Fibroblast of lung (primary cell): ENCODE measurements around the gene FIBIN. TPM values are rescaled to one million over a fixed set of nuclear protein-coding genes. Genes with fewer than 3 reads are reported as not detected.
"Not testable (repeated sequence)": the region's sequence is repeated elsewhere in the genome, so short reads cannot be mapped to it uniquely, and the experiment has no call there.

ENCODE experiments used
- DNase-seq, 2 donors: peaks; one replicate each; pipeline versions ENCODE4 v3.0.0 to v3.0.0-alpha.2; 2010; ENCODE audit warnings: low read depth in 2 of 2
- H2AFZ ChIP-seq: 2 replicates; pipeline ENCODE4 v1.5.1; 2012; ENCODE audit warnings: low read length, control low read depth, inconsistent platforms
- H3K27ac ChIP-seq: 2 replicates; pipeline ENCODE4 v1.5.1; 2011; ENCODE audit warnings: low read length, control low read depth; ENCODE audit not compliant: insufficient read depth
- H3K27me3 ChIP-seq: 2 replicates; pipeline ENCODE4 v1.5.1; 2011; ENCODE audit warnings: mild to moderate bottlenecking, low read length; ENCODE audit not compliant: control insufficient read depth, insufficient read depth
- H3K36me3 ChIP-seq: 2 replicates; pipeline ENCODE4 v1.5.1; 2011; ENCODE audit warnings: low read length; ENCODE audit not compliant: control insufficient read depth, insufficient read depth
- H3K4me1 ChIP-seq: 2 replicates; pipeline ENCODE4 v1.5.1; 2011; ENCODE audit warnings: low read length; ENCODE audit not compliant: control insufficient read depth, insufficient read depth; ENCODE audit errors: extremely low read depth
- H3K4me2 ChIP-seq: 2 replicates; pipeline ENCODE4 v1.5.1; 2011; ENCODE audit warnings: low read length, control low read depth; ENCODE audit not compliant: insufficient read depth; ENCODE audit errors: extremely low read depth
- H3K4me3 ChIP-seq, 4 experiments: fragments of 200-600 bp in 1 of 4; sonication (generic) in 1 of 4; replicated peaks in 1 of 4; 2 replicates each; pipeline ENCODE4 v1.5.1; 2011 to 2016; ENCODE audit warnings: low read length in 4 of 4, low read depth in 3 of 4, mild to moderate bottlenecking in 3 of 4, control low read depth in 2 of 4, inconsistent platforms in 1 of 4, mixed read lengths in 1 of 4; ENCODE audit not compliant: insufficient read depth in 1 of 4; ENCODE audit errors: control extremely low read depth in 1 of 4
- H3K79me2 ChIP-seq: 2 replicates; pipeline ENCODE4 v1.5.1; 2012; ENCODE audit warnings: mild to moderate bottlenecking, low read length, inconsistent platforms; ENCODE audit not compliant: control insufficient read depth, insufficient read depth
- H3K9ac ChIP-seq: 2 replicates; pipeline ENCODE4 v1.5.1; 2011; ENCODE audit warnings: mild to moderate bottlenecking, low read length, control low read depth; ENCODE audit not compliant: insufficient read depth
- H3K9me3 ChIP-seq: 2 replicates; pipeline ENCODE4 v1.5.1; 2012; ENCODE audit warnings: low read depth, low read length; ENCODE audit not compliant: control insufficient read depth, insufficient read depth
- H4K20me1 ChIP-seq: 2 replicates; pipeline ENCODE4 v1.5.1; 2011; ENCODE audit warnings: low read length; ENCODE audit not compliant: control insufficient read depth, insufficient read depth; ENCODE audit errors: extremely low read depth
- EZH2 ChIP-seq: IDR thresholded peaks from 2 replicates; pipeline ENCODE4 v1.5.1; 2012; ENCODE audit warnings: low read length, control low read depth, mild to moderate bottlenecking; ENCODE audit errors: missing control alignments
- polyA plus RNA-seq, 2 donors: library from polyadenylated mRNA; depleted of rRNA in 1 of 2; stranded (reverse) in 1 of 2; unstranded in 1 of 2; fragments of >200 nt; gene quantifications; 2 replicates each; pipeline ENCODE4 v1.2.1, GENCODE V29; 2011 to 2012; ENCODE audit warnings: missing spikeins in 1 of 2
- total RNA-seq: library from RNA; depleted of rRNA; stranded (reverse); fragments of >200 nt; gene quantifications from 2 replicates; pipeline ENCODE4 v1.2.1, GENCODE V29; 2014
- TF ChIP-seq, protein P1 (sequence below), 2 donors: IDR thresholded peaks in 1 of 2; conservative IDR thresholded peaks in 1 of 2; 1 replicate in 1 of 2; 2 replicates in 1 of 2; pipeline ENCODE4 v1.5.1; 2011 to 2012; ENCODE audit warnings: low read length in 2 of 2, control low read depth in 1 of 2, inconsistent platforms in 1 of 2, low read depth in 1 of 2, mild to moderate bottlenecking in 1 of 2

FIBIN gene
- total and polyA plus RNA-seq, 2 donors (not counting 1 experiment from before 2014, with no cell fraction given): 14.9 to 89.8 TPM

DNA sequence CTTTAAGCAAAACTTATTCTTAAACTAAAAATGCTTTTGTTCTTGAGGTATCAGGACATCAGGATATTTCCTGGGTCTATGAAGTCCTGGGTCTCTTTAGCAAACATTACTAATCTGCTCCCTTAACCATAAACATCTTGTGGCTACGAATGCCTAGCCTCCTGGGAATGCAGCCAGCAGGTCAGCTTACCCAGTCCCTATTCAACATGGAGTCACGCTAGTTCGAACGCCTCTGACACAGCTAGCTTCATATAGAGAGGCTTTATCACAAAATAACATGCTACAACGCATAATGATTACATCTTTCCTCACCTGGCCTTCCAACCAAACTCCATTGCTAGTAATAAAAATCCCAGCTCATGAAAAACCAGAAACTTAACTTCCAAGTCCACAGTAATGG lies 17.5 kb upstream of the FIBIN start:
- H3K36me3 ChIP-seq: no peaks in the 10 kb centered on the region
- H3K27ac ChIP-seq: no peak overlapping the region
- H3K27me3 ChIP-seq: no peaks in the 10 kb centered on the region
- no peak overlapping the region for H3K4me3 ChIP-seq
- H3K9me3 ChIP-seq: no peaks in the 10 kb centered on the region
- peak; percentile 77 to 93 for DNase-seq
- peak overlapping the region; percentile 16 for H2AFZ ChIP-seq
- TF ChIP-seq EZH2: no peak
- TF ChIP-seq, protein P1, sequence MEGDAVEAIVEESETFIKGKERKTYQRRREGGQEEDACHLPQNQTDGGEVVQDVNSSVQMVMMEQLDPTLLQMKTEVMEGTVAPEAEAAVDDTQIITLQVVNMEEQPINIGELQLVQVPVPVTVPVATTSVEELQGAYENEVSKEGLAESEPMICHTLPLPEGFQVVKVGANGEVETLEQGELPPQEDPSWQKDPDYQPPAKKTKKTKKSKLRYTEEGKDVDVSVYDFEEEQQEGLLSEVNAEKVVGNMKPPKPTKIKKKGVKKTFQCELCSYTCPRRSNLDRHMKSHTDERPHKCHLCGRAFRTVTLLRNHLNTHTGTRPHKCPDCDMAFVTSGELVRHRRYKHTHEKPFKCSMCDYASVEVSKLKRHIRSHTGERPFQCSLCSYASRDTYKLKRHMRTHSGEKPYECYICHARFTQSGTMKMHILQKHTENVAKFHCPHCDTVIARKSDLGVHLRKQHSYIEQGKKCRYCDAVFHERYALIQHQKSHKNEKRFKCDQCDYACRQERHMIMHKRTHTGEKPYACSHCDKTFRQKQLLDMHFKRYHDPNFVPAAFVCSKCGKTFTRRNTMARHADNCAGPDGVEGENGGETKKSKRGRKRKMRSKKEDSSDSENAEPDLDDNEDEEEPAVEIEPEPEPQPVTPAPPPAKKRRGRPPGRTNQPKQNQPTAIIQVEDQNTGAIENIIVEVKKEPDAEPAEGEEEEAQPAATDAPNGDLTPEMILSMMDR (conservative IDR thresholded peaks at IDR 0.05 in 1 of 2, IDR thresholded peaks at IDR 0.05 in 1 of 2; ENCODE audit: low read depth in 1 of 2, low read length in 2 of 2): no peak
- no peak overlapping the region for H3K9ac ChIP-seq
- no peaks in the 10 kb centered on the region for H3K4me1 ChIP-seq
- no peak overlapping the region for H3K4me2 ChIP-seq
- no peaks in the 10 kb centered on the region for H3K79me2 ChIP-seq
- H4K20me1 ChIP-seq: no peaks in the 10 kb centered on the region

DNA sequence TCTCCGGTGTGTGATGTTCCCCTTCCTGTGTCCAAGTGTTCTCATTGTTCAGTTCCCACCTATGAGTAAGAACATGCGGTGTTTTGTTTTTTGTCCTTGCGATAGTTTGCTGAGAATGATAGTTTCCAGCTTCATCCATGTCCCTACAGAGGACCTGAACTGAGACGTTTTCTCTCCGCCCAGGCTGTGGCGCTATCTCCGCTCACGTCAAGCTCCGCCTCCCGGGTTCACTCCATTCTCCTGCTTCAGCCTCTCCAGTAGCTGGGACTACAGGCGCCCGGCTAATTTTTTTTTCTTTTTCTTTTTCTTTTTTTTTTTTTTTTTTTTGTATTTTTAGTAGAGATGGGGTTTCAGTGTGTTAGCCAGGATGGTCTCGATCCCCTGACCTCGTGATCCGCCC lies 16.7 kb upstream of the FIBIN start:
- not testable (repeated sequence) for H3K27ac ChIP-seq

DNA sequence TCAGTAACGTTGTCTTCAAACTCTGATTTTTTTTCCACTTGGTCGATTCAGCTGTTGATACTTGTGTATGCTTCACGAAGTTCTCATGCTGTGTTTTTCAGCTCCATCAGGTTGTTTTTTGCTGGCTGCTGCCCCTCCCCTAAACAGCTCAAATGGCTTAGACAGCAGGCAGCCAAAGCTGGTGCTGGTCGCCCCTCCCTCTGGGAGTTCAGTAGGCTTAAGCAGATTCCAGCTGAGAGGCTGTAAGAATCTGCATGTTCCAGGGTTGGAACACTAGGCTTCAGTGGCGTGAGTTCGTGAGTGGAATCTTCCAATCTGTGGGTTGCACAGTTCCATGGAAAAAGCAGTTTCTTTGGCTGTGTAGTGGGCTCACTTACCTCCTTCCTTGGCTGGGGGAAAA lies 10.3 kb upstream of the FIBIN start:
- Histone ChIP-seq H3K27me3 (no peaks in the 10 kb centered on the region), H2AFZ (no peak overlapping the region), H3K4me2 (no peak overlapping the region), H3K4me1 (no peaks in the 10 kb centered on the region), H3K36me3 (no peaks in the 10 kb centered on the region), H3K79me2 (no peaks in the 10 kb centered on the region), H4K20me1 (no peaks in the 10 kb centered on the region), H3K9me3 (no peaks in the 10 kb centered on the region), H3K4me3 (no peak overlapping the region), H3K9ac (no peak overlapping the region), H3K27ac (no peak overlapping the region)
- DNase-seq: no peak
- TF ChIP-seq, protein P1 (conservative IDR thresholded peaks at IDR 0.05 in 1 of 2, IDR thresholded peaks at IDR 0.05 in 1 of 2; ENCODE audit: low read depth in 1 of 2, low read length in 2 of 2): no peak
- no peak for TF ChIP-seq EZH2

More for the DNA sequence above, 16.7 kb upstream of the FIBIN start:
- H3K4me1 ChIP-seq, H3K4me2 ChIP-seq, DNase-seq, H4K20me1 ChIP-seq, H3K4me3 ChIP-seq, H3K79me2 ChIP-seq, H3K9ac ChIP-seq, H2AFZ ChIP-seq, H3K36me3 ChIP-seq, H3K27me3 ChIP-seq, H3K9me3 ChIP-seq: not testable (repeated sequence)

DNA sequence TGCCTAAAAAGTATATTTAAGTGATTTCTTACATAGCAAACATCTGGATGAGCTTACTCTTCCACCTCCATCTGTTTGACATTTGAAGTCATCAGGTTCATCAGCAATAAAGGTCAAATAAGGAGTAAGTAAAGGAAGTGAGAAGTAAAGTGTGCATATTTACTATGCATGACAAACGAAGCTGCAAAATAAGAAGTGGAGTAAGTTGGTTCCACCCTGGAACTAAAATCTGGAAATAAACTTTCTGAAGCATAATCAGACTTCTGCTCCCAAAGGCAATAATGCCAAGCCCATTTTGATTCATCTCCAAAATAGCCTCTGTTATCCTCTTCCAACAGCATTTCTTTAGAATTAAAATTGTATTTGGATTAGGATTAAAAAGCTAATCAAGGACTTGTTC lies 8.4 kb upstream of the FIBIN start:
- Histone ChIP-seq H3K4me3 (no peak overlapping the region), H3K4me1 (no peaks in the 10 kb centered on the region), H3K27ac (no peak overlapping the region), H3K27me3 (no peaks in the 10 kb centered on the region), H3K4me2 (no peak overlapping the region), H4K20me1 (no peaks in the 10 kb centered on the region), H3K9me3 (no peaks in the 10 kb centered on the region), H3K36me3 (no peaks in the 10 kb centered on the region), H3K9ac (no peak overlapping the region), H3K79me2 (no peaks in the 10 kb centered on the region), H2AFZ (no peak overlapping the region)
- no peak for DNase-seq
- TF ChIP-seq EZH2: no peak
- TF ChIP-seq, protein P1 (conservative IDR thresholded peaks at IDR 0.05 in 1 of 2, IDR thresholded peaks at IDR 0.05 in 1 of 2; ENCODE audit: low read depth in 1 of 2, low read length in 2 of 2): no peak
